Type B pancreatic cell (in vitro differentiated cells): ENCODE results near the gene HOXB1. TPM values are rescaled to one million over a fixed set of nuclear protein-coding genes. Genes with fewer than 3 reads are reported as not detected.
A peak's percentile ranks its signal among the peaks of the same experiment; 100 is the strongest.

Experiments
- DNase-seq: peaks from one replicate; pipeline ENCODE4 v3.0.0; 2021; ENCODE audit warnings: mixed read lengths; ENCODE audit not compliant: unreplicated experiment; ENCODE audit errors: extremely low spot score
- H3K27ac Mint-ChIP-seq: 2 replicates; pipeline ENCODE4 v1.8.0; 2021; ENCODE audit warnings: mild to moderate bottlenecking, mixed read lengths
- H3K27me3 Mint-ChIP-seq: 2 replicates; pipeline ENCODE4 v1.8.0; 2021; ENCODE audit warnings: mixed read lengths
- H3K36me3 Mint-ChIP-seq: 2 replicates; pipeline ENCODE4 v1.8.0; 2021; ENCODE audit warnings: mixed read lengths
- H3K4me1 Mint-ChIP-seq: one replicate; pipeline ENCODE4 v1.8.0; 2021; ENCODE audit warnings: mixed read lengths; ENCODE audit not compliant: unreplicated experiment
- H3K4me3 Mint-ChIP-seq: 2 replicates; pipeline ENCODE4 v1.8.0; 2021; ENCODE audit warnings: mild to moderate bottlenecking, mixed read lengths
- H3K9me3 Mint-ChIP-seq: 2 replicates; pipeline ENCODE4 v1.8.0; 2021; ENCODE audit warnings: mixed read lengths
- CTCF ChIP-seq: fragments of 200-600 bp; sonication (generic); conservative IDR thresholded peaks from 2 replicates; pipeline ENCODE4 v1.5.0; 2021; ENCODE audit warnings: antibody characterized with exemption, mild to moderate bottlenecking
- total RNA-seq: library from RNA; stranded (reverse); gene quantifications from 2 replicates; pipeline ENCODE4 v1.2.1, GENCODE V29; 2021; ENCODE audit warnings: low replicate concordance

The HOXB1 gene
- total RNA-seq, 1 donor from 2014 or later, result 0.29 TPM

GRCh38 chr17:48558057-48558830 lies 27.4 kb upstream of the HOXB1 start:
- no peak for DNase-seq
- Mint-ChIP-seq H3K27ac (peak overlapping the region; percentile 94), H3K36me3 (peaks cover 24% of the 10 kb centered on the region), H3K9me3 (no peaks in the 10 kb centered on the region), H3K4me1 (peaks cover 85% of the 10 kb centered on the region), H3K27me3 (peaks cover 72% of the 10 kb centered on the region), H3K4me3 (peak overlapping the region; percentile 93)
- no peak for TF ChIP-seq CTCF

- TF ChIP-seq CTCF, result no peak
- Mint-ChIP-seq H3K27me3 (peaks cover 66% of the 10 kb centered on the region), H3K4me3 (peak overlapping the region; percentile 93), H3K27ac (peak overlapping the region; percentile 94), H3K4me1 (peaks cover 83% of the 10 kb centered on the region), H3K9me3 (no peaks in the 10 kb centered on the region), H3K36me3 (peaks cover 22% of the 10 kb centered on the region)
- DNase-seq, result no peak
These were observed 26.0 kb upstream of the HOXB1 start for GRCh38 chr17:48556576-48557401.

GRCh38 chr17:48556229-48556575 lies 25.4 kb upstream of the HOXB1 start:
- Mint-ChIP-seq H3K9me3 (no peaks in the 10 kb centered on the region), H3K27ac (peak overlapping the region; percentile 94), H3K4me1 (peaks cover 79% of the 10 kb centered on the region), H3K36me3 (peaks cover 25% of the 10 kb centered on the region), H3K27me3 (peaks cover 65% of the 10 kb centered on the region), H3K4me3 (peak overlapping the region; percentile 93)
- no peak for TF ChIP-seq CTCF
- no peak for DNase-seq

DNA sequence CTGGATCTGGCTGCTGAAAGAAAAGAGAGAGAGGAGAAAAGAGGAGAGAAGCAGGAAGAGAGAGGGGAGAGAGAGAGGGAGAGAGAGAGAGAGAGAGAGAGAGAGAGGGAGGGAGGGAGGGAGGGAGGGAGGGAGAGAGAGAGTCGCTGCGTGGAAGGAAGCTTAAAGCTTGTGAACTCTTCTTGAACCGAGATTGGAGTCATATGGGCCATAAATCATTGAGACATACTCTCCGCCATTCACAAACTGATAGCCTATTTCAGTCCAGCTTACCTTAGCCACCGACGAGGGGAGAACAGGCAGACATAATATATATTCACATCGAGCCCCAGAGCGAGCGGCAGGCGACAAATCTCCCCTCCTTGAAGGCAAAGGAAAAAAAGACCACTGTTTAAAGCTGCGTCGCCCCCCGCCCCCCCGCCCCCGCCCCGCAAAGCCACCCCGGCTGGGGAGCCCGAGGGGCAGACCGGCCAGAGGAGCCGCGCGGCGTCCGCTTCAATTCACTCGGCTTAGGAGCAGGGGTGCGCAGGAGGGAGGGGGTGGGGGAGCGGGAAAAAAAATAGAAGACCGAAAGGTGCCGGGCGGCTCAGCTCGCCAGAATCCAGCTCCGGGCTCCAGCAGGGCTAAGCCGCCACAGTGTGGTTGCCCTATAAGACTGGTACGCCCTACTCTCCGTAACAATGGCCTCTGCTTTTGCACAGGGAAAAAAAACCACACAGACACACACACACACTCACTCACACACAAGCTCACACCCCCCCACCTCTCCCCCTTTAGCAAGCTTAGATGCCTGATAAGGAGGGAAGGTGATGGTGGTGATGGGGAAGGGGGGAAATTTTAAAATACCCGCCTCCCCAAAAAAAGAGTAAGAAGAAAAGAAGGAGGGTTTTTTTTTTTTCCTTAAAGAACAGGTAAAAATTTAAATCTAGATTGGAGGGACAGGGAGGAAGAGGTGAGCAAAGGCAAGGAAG lies 24.7 kb upstream of the HOXB1 start:
- no peaks in the 10 kb centered on the region for H3K9me3 Mint-ChIP-seq
- H3K27me3 Mint-ChIP-seq, result peaks cover 62% of the 10 kb centered on the region
- peak overlapping the region; percentile 93 for H3K4me3 Mint-ChIP-seq
- H3K27ac Mint-ChIP-seq, result peak overlapping the region; percentile 94
- TF ChIP-seq CTCF, result no peak
- no peak for DNase-seq
- peaks cover 25% of the 10 kb centered on the region for H3K36me3 Mint-ChIP-seq
- H3K4me1 Mint-ChIP-seq, result peaks cover 75% of the 10 kb centered on the region
